AG10803 (cell line): ENCODE measurements around the gene CHI3L1.
A peak's percentile ranks its signal among the peaks of the same experiment; 100 is the strongest.

ENCODE experiments used
- DNase-seq: peaks from one replicate; pipeline ENCODE4 v3.0.0; 2010; ENCODE audit warnings: low read depth
- H3K4me3 ChIP-seq: 2 replicates; pipeline ENCODE4 v1.5.1; 2011; ENCODE audit warnings: mild to moderate bottlenecking, low read length, control low read depth
- TF ChIP-seq, protein P1 (sequence below): conservative IDR thresholded peaks from 2 replicates; pipeline ENCODE4 v1.5.1; 2011; ENCODE audit warnings: mild to moderate bottlenecking, low read length, control low read depth, inconsistent platforms

Gene CHI3L1

DNA sequence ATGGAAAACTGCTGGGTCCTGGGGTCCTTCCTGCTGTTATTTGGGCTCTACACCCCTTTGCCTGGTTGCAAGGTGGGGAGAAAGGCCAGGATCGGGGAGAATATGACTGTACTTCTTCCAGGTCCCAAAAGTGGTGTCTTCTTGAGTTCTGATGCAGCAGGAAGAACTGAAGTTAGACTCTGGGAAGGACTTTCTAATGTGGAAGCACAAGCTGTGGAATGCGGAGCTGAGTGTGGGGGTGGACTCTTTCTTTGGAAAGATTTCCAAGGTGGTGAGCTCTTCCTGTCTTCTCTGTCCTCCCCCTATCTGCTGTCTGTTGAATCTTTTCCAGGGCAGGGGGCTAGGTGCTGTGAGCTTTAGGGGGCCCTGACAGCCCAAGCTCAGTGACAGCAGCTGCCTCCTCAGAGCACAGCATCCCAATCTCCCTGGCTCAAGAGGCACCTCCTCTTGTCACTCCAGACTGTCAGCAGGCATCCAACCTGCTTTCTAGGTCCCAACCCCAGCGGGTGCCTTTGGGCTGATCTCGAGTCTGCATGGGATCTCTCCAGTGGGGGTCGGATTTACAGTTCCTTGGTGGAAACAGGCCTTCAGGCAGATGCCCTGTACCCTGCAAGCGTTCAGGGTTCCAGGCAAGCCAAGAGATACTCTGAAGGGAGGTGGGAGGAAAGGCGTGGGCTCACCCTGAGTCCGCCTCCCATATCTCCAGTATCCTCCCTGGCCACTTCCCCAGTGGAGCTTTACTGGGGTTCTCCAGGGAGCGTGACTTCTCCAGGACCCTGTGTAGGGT lies 35.8 kb downstream of the CHI3L1 start:
- TF ChIP-seq, protein P1, sequence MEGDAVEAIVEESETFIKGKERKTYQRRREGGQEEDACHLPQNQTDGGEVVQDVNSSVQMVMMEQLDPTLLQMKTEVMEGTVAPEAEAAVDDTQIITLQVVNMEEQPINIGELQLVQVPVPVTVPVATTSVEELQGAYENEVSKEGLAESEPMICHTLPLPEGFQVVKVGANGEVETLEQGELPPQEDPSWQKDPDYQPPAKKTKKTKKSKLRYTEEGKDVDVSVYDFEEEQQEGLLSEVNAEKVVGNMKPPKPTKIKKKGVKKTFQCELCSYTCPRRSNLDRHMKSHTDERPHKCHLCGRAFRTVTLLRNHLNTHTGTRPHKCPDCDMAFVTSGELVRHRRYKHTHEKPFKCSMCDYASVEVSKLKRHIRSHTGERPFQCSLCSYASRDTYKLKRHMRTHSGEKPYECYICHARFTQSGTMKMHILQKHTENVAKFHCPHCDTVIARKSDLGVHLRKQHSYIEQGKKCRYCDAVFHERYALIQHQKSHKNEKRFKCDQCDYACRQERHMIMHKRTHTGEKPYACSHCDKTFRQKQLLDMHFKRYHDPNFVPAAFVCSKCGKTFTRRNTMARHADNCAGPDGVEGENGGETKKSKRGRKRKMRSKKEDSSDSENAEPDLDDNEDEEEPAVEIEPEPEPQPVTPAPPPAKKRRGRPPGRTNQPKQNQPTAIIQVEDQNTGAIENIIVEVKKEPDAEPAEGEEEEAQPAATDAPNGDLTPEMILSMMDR, result no peak
- no peak for DNase-seq
- no peak overlapping the region for H3K4me3 ChIP-seq

DNA sequence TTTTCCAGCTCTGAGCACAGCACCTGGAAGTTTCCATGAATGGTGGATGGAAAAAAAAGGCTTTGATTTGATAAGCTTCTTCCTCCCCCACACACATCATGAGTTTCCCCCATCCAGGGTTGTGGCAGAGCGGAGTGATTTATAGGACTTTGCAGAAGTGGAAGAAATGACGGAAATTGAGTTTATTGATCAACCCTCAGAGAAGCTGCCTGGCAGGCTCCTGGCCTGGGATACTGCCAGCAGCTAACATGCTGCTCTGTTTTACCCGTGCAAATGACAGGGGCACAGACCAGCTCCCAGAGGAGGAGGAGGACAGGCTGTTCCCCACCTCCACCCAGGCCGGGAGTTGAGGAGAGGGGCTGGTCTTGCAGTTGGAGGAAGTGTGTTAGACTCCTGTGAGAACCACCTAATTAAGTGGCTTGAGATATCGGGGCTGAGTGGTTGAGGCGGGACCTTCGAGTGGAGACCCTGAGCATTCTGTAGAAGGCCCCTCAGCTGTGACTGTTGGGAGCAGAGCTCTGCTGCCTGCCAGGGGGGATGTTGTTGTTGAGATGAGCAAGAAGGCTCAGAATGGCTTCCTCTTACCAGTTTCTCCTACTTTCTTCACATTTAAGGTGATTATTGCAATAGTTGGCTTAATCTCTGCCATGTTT lies 37.2 kb downstream of the CHI3L1 start:
- no peak for DNase-seq
- no peak overlapping the region for H3K4me3 ChIP-seq
- TF ChIP-seq, protein P1, result no peak

DNA sequence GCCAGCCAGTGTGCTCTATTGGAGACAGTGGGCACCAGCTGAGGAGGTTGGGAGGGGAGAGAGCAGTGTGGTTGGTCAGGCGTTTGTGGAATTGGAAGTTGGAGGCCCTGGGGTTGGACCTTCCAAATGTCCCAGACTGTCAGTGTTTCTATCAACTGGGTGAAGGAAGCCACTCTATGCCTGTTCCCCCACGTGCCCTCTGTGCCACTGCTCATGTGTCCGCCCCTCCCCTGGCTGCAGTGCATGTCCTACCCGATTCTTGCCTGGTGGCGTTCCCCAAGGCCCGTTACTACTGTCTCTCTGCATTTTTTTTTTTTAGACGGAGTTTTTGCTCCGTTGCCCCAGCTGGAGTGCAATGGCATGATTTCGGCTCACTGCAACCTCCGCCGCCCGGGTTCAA lies 37.9 kb downstream of the CHI3L1 start:
- H3K4me3 ChIP-seq, result no peak overlapping the region
- TF ChIP-seq, protein P1, result no peak
- no peak for DNase-seq

DNA sequence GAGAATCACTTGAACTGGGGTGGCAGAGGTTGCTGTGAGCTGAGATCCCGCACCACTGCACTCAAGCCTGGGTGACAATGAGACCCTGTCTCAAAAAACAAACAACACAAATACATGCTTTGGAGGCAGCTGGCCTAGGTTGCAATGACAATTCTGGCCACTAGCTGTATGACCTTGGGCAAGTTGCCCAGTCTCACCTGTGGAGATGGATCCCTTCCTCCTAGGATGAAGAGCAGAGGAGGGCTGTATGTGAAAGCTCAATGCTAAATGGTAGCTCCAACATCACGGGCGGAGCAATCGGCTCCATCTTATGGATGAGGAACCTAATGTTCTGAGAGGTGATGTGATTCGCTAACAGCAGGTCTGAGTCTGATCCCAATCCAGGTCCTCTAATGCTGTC lies 38.4 kb downstream of the CHI3L1 start:
- DNase-seq, result no peak
- H3K4me3 ChIP-seq, result no peak overlapping the region
- TF ChIP-seq, protein P1, result peak; percentile 30

DNA sequence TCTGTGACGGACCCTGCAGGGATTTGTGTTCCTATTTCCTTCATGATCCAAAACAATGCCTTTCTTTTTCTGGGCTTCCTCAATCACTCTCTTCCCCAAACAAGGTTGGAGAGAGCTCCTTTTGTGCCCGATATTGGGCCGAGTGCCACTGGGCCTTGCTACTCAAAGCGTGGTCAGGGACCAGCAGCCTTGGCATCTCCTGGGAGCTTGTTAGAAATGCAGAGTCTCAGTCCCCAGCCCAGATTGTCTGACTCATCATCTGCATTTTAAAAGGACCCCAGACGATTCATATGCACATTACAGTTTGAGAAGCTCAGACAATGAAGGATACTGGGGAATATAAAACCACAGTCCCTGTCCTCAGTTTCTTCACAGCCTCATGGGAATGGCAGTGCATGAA lies 39.1 kb downstream of the CHI3L1 start:
- no peak overlapping the region for H3K4me3 ChIP-seq
- TF ChIP-seq, protein P1, result no peak
- no peak for DNase-seq

DNA sequence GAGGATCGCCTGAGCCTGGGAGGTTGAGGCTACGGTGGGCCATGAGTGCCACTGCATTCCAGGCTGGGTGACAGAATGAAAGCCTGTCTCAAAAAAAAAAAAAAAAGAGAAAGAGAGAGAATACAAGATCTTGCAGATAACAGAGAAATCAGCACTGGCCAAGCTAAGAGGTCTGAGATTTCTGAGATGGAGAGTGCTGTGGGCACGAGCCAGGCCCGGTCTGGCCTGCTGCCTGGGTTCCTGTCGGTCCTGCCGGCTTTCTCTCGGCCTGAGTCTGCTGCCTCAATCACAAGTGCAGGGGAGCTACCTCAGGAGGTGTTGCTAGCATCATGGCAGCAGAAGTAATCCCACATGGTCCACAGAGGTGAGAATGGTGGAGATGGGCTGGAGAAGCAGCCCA lies 40.0 kb downstream of the CHI3L1 start:
- DNase-seq, result no peak
- TF ChIP-seq, protein P1, result no peak
- no peak overlapping the region for H3K4me3 ChIP-seq

DNA sequence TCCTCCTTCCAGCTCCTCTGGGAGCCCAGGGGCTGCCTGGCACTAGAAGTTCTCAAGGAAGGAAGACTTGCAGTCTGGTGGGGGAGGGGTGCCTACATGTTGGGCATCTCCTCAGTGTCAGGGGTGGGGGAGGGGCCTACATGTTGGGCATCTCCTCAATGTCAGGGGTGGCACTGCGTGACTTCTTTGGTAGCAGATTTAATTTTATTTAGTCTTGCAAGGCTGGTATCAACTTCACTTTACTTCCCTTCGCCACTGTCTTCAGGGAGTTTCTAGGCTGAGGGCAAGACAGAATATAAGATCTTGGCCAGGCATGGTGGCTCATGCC lies 40.5 kb downstream of the CHI3L1 start:
- TF ChIP-seq, protein P1, result no peak
- H3K4me3 ChIP-seq, result no peak overlapping the region
- DNase-seq, result no peak
